SKM-1 (cell line): ENCODE results near the gene LYPD8.
A peak's percentile ranks its signal among the peaks of the same experiment; 100 is the strongest.
"Not testable (repeated sequence)": the region's sequence is repeated elsewhere in the genome, so short reads cannot be mapped to it uniquely, and the experiment has no call there.

Source experiments
- DNase-seq: peaks from one replicate; lab custom pipeline; 2025; ENCODE audit not compliant: unreplicated experiment; lab: John Stamatoyannopoulos, UW

The LYPD8 gene, protein sequence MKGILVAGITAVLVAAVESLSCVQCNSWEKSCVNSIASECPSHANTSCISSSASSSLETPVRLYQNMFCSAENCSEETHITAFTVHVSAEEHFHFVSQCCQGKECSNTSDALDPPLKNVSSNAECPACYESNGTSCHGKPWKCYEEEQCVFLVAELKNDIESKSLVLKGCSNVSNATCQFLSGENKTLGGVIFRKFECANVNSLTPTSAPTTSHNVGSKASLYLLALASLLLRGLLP

DNA sequence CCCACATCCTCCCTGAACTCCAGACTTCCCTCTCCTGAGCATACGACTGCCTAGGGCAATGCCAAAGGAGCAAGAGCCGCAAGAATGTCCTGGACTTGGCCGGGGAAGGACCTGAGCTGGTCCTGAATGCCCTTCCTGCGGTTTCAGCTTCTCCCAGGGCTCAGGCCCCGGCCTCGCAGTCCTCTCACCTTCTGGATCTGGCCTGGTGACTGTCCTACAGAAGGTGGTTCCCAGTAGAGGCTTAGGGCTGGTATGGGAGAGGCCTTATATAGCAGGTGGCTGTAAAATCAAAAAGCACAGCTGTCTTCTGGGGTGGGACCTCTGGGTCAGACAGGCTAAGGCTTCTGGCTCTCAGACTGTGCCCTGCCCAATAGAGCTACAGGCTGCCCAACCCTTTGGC lies at the start of gene LYPD8:
TSS of gene LYPD8 (minus strand) at position 243 of the 400 bp plus-strand sequence. CDS start 4,678 bp downstream, outside the sequence.
- DNase-seq = no peak

DNA sequence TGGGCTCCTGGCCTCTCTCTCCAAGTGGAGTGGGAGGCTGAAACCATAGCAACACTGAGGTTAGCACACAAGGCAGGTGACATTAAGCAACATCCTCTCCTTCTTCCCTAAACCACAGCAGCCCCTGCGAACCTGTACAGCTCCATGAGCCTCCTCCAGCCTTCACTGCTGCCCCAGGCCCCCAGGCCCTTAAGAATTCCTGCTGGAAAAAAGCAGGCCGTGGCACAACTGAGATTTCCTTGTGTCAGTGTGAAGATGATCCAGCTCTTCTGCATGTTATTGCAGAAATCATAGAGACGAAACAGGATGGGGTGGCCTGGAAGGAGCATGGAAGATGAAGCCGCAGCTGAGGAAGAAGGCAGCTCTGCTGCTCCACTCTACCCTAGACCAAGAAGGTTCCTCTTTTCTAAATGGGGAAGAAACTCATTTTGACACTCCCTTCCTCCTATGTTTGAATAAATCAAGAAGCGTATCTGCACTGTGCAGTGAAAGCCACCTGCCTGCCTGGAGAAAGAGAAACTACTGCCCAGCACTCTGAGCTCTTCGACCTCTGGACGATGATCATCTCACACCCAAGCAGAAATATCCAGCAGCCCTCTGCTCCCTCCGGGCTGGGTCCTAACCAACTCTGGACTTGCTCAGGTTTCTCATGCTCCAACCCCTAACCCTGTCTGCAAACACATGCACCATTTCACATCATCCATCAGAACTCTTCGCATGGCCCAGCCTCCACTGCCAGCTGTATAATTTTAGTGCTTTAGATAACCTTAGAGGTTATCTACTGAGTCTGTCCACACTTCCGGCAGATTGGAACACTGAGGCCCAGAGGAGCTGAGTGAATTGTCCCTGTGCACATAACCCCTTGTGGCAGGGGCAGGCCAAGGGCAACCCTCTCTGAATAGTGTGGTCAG lies 49.5 kb upstream of the LYPD8 start:
- peak; percentile 99 for DNase-seq

DNA sequence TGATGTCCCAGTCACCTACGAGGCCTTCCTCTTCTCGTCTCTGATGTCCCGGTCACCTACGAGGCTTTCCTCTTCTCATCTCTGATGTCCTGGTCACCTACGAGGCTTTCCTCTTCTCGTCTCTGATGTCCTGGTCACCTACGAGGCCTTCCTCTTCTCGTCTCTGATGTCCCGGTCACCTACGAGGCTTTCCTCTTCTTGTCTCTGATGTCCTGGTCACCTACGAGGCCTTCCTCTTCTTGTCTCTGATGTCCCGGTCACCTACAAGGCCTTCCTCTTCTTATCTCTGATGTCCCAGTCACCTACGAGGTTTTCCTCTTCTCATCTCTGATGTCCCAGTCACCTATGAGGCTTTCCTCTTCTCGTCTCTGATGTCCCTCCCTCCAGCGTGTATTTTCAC lies 47.9 kb upstream of the LYPD8 start:
- DNase-seq = not testable (repeated sequence)

DNA sequence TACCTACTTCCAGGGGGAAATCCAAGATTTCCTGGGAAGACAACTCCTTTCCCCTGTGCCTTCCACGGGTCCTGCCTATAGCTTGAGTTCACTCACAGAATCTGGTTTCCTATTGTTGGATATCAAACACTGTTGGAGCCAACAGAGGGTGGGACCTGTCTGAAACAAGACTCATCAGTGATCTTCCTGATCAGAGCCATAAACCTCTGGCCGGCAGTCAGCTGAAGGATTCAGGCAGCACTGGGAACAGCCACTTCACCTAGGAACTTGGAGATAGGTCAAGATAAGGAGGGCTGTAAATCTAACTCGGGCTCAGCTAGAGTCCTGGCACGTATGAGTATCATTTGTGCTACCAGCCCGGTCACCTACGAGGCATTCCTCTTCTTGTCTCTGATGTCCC lies 46.9 kb upstream of the LYPD8 start:
- no peak for DNase-seq

DNA sequence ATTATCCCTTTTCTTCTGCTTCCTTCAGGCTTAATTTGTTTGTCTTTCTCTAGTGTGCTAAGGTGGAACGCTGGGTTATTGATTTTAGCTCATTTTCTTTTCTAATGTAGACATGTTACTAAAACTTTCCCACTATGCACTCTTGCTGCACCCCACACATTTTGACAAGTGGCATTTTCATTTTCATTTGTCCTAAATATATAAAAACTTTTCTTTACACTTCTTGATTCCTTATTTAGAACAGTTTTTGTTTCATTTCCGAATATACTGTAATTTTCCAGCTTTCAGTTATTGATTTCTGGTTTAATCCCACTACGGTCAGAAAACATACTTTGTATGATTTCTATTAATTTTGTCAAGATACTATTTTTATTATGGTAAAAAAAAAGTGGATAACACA lies 44.9 kb upstream of the LYPD8 start:
- DNase-seq = no peak

DNA sequence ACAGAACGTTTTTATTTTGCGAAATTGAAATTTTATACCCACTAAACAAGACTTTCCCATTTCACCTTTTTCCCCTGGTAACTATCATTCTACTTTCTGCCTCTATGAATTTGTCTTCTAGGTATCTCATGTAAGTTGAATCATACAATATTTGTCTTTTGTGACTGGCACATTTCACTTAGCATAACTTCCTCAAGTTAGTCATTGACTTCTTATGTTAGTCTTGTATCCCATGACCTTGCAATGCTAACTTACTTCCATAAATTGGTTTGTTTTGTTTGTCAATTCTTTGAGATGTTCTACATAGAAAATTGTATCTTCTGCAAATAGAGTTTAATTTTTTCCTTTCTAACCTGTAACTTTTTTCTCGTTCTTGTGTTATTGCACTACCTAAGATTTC lies 43.2 kb upstream of the LYPD8 start:
- no peak for DNase-seq

DNA sequence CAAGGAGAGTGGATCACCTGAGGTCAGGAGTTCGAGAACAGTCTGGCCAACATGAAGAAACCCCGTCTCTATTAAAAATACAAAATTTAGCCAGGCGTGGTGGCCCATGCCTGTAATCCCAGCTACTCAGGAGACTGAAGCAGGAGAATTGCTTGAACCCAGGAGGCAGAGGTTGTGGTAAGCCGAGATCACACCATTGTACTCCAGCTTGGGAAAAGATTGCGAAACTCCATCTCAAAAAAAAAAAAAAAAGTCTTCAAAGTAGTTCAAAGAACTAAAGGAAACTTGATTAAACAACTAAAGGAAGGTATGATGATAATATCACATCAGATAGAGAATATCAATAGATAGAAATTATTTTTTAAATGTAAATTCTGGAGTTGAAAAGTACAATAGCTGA lies 39.1 kb upstream of the LYPD8 start:
- DNase-seq = not testable (repeated sequence)

DNA sequence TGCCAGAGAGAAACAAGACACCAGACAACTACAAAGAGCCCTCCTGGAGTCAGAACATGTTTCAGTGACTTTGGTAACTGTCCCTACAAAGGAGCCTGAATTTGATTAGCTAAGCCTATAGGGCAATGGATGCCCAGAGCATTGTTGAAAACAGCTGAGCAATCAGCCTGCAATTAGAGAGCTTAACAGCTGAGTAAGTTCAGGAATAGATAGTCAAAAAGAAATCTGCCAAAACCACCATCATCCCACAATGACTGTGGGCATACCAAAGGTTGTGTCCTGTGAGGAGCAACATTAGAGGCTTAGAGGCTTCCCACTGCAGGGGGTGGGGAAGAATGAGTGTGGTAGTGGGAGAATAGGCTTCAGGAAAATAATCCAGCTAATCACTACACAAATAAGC lies 38.0 kb upstream of the LYPD8 start:
- no peak for DNase-seq

DNA sequence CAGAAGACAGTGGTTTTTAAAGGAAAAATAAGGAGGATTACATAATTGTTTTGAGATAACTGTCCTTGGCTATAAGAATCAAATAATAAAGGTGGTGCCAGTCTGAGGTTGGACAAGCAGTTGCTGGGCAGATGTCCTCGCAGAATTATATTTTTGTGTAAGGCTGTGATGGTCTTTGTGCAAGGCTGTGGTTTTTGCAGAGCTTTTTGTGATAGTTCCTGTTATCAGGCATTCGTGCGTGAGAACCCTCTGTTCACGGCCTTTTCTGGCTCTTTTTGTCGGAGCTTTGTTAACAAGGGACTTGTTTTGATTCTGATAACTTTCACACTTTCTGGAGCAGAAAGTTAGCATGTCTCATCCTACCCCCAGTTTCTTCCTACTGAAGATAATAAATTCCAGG lies 36.8 kb upstream of the LYPD8 start:
- DNase-seq = peak; percentile 43

DNA sequence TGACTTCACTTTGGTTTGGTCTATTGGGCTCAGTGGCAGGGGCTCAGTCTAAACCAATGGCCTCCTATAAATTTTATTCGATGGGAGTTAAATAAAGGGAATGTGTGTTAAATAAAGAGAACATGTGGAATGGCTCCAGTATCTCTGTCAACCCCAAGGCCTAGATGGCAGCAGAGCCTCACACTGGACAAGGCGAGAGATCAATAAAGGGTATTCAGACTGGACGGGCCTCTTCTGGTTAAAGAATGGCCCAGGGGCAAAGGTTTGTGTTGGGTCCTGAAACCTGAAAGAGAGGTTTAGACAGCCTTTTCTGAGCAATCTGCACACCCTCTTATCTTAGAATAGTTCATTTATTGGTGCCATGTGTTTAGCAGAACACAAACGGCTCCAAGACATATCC lies 35.5 kb upstream of the LYPD8 start:
- no peak for DNase-seq

DNA sequence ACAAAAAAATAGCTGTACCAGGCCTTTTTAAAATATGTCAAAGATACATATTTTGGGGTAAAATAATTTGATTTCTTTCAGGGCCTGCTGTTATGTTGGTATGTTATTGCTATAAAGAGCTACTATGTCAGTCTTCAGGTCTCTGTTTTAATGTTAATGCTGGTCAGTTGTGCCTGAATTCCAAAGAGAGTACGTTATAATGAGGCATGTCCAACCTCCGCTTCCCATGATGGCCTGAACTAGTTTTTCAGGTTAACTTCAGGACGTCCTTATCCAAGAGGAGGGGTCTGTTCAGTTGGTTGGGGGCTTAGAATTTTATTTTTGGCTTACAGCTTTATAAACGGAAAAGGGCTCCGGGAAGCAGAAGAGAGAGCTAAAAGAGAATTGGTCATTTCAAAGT lies 34.9 kb upstream of the LYPD8 start:
- DNase-seq = no peak

DNA sequence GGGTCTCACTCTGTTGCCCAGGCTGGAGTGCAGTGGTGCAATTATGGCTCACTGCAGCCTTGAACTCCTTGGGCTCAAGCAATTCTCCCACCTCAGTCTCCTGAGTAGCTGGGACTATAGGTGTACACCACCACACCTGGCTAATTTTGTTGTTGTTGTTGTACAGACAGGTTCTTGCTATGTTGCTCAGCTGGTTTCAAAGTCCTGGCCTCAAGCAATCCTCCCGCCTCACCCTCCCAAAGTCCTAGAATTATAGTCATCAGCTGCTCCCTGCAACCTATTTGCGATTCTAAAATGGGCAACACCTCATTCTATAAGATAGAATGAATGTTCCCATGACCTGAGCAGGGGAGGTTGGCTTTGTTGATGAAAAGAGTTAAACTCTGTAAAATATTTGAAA lies 33.8 kb upstream of the LYPD8 start:
- not testable (repeated sequence) for DNase-seq

DNA sequence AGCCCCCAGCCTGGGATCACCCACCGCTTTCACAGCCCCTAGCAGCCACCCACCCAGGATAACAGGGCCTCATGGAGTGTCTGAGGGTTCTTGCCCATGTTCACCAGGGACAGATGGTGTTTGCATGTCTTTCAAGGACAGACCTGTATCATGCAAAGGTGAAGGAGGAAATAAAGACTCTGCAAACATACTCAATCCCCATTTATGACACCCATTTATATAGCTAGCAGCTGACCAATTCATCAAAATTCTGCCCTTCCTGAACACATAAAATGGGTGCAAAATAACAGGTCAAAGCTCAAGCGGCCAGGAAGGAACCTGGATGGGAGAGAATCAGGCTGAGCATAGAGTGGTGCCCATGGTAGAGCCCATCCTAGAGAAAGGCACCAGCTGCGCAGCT lies 32.8 kb upstream of the LYPD8 start:
- DNase-seq = no peak

DNA sequence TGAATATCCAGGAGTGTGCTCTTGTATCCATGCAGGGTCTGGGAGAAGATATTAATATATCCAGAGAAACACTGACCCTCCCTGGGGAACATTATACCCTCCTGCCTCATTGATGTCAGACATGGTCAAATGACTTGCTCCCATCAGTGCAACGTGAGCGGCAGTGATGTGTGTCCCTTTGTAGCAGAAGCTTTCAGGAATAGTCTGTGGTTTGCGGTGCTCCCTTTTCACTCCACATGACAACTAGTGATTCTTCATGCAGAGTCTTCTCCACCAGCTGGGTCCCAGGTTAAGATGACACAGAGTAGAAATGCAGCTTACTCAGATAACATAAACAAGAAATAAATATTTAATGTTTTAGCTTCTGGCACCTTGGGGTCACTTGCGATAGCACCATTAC lies 31.9 kb upstream of the LYPD8 start:
- no peak for DNase-seq

DNA sequence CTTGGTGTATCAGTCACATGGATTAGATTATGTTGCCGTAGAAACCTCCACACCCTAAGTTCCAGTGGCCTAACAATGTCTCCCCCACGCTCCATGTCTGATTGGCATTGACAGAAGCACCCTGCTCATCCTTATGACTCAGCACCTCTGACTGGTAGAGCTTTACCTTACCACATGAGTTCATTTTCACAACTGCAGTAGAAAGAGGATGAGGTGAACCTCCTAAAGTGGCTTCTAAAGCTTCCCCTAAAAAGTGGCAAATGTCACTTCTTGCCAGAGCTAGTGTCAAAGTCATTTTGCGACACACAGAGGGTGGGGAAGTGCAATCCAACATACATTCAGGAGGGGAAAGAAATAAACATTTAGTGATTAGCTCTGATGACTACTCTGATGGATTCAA lies 30.6 kb upstream of the LYPD8 start:
- DNase-seq = peak; percentile 79

DNA sequence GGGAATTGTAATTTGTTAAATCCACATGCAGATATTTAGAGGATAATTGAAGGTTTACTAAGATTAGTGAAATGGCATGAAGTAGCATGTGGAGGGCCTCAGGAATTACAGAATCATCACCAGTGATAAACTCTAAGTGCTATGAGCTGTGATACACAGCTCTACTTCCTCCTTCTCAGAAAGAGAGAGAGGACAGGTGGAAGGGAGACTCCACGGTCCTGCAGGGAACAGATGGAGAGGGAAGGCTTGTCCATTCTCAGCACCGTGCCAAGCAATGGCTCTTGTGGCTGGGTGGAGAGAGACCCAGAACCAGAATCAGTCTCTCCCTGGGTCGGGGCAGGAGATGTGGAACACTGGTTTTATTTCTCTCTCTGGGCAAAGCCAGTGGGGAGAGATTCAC lies 27.8 kb upstream of the LYPD8 start:
- DNase-seq = no peak

DNA sequence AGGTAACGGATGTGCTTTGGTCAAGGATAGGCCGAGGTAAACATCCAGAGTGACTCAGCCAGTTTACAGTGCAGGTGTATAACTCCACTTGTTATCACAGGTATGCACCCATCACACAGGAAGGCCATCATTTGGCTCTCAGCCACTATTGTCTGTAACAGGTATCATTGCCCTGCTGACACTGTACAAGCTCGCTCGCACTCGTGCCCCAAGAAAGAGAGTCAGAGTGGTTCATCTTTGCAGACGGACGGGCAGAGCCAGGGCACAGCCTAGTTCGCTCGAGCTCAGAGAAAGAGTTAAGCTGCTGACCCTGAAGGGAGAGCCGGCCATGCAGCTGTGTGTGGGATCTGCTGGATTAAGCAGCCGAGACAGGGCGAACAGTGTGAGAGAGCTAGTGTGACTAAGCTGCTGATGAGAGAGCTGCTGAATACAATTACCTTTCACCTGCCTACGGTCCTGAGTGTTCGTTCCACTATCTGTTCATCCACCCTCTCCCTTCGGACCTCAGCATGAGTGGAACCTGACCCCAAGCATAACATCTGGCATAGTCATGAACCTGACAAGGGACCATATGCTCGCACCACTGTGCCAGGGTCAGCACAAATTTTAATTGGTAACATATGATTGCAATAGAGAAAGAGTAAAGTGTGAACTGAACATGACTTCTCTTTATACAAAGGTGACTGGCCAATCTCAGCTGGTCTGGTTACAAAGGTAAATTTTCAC lies 27.0 kb upstream of the LYPD8 start:
- DNase-seq = no peak

DNA sequence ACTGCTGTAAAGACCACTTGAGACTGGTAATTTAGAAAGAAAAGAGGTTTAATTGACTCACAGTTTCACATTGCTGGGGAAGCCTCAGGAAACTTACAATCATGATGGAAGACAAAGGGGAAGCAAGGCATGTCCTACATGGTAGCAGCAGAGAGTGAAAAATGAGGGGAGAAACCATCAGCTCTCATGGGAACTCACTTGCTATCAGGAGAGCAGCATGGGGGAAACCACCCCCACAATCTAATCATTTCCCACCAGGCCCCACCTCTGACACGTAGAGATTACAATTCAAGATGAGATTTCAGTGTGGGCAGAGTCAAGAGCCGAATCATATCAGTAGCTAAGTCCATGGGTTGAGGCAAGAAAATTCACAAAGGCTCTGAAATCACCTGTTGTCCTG lies 23.8 kb upstream of the LYPD8 start:
- no peak for DNase-seq

DNA sequence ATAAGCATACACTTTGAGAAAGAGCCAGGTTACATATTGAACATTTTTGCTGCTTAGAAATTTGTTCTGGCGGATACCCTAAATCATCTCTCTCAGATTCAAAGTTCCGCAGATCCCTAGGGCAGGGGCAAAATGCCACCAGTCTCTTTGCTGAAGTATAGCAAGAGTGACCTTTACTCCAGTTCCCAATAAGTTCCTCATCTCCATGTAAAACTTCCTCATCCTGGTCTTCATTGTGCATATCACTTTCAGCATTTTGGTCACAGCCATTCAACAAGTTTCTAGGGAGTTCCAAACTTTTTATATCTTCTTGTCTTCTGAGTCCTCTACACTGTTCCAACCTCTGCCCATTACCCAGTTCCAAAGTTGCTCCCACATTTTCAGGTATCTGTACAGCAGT lies 23.3 kb upstream of the LYPD8 start:
- no peak for DNase-seq

DNA sequence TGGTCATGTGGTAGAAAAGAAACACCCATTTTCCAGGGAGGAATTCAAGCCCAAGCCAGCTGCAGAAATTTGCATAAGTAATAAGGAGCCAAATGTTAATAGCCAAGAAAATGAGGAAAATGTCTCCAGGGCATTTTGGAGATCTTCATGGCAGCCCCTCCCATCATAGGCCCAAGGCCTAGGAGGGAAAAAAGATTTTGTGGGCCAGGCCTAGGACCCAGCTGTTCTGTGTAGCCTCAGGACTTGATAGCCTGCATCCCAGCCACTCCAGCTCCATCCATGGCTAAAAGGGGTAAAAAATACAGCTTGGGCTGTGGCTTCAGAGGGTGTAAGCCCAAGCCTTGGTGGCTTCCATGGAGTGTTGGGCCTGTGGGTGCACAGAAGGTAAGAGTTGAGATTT lies 21.4 kb upstream of the LYPD8 start:
- no peak for DNase-seq

DNA sequence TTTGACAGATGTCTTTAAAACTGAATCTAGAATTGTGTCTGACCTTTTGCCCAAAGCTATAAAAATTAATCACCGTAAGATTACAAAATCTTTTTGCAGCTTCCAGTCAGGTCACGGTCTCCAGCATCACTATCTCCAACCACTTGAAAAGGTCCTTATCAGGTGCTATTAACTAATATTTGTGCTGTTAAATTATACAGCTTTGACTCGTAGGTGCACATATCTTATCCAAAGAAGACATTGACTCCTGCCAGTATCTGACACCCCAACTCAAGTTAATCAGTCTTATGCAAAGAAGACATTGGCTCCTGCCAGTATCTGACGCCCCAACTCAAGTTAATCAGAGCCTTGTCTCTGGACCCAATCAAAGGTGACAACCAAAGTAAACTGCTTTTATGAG lies 19.9 kb upstream of the LYPD8 start:
- no peak for DNase-seq

DNA sequence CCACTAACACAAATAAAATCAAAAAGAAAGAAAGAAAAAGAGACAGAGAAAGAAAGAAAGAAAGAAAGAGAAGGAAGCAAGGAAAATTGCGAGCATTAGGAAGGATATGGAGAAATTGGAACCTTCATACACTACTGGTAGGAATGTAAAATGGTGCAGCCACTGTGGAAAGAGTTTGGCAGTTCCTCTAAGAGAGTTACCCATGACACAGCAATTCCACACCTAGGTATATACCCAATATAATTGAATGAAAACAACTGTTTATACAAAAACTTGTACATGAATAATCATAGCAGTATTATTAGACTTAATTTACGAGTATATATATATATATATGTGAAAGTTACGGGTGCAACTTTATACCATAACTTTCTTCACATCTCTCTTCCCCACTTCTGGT lies 4.1 kb upstream of the LYPD8 start:
- DNase-seq = no peak
